HG03442 (cell line): ENCODE measurements around the gene ACBD6.
A peak's percentile ranks its signal among the peaks of the same experiment; 100 is the strongest.
"Not testable (repeated sequence)": the region's sequence is repeated elsewhere in the genome, so short reads cannot be mapped to it uniquely, and the experiment has no call there.

Source experiments
- ATAC-seq: cut with Tn5 transposase; IDR thresholded peaks from one replicate; pipeline ENCODE4 v1.9.1; 2021; ENCODE audit warnings: mild to moderate bottlenecking, moderate library complexity; ENCODE audit not compliant: unreplicated experiment

Gene ACBD6

GRCh38 chr1:180502361-180503279 is at the start of gene ACBD6:
Gene ACBD6 (minus strand): TSS chr1:180502577. CDS start chr1:180502266, 311 bp downstream.
- ATAC-seq = peak; percentile 81

GRCh38 chr1:180551997-180552396 is 49.6 kb upstream of the ACBD6 start:
- no peak for ATAC-seq

DNA sequence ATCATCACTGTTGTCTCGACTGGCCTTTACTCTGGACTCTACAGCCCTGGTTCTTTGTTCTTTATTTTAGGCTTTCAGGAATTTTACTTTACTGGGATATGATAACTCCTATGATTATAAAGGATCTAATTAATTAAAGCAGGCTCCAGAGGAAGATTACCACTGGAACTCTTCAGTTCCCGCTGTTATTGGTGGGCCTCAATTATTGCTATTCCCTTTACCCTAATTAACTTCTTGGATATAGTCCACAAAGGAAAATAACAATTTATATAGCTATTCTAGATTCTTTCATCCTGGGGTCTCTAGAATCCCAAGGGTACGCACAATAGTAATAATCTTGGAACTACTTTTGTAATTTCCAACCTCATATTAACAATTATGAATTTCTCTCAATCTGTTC is 47.9 kb upstream of the ACBD6 start:
- no peak for ATAC-seq

DNA sequence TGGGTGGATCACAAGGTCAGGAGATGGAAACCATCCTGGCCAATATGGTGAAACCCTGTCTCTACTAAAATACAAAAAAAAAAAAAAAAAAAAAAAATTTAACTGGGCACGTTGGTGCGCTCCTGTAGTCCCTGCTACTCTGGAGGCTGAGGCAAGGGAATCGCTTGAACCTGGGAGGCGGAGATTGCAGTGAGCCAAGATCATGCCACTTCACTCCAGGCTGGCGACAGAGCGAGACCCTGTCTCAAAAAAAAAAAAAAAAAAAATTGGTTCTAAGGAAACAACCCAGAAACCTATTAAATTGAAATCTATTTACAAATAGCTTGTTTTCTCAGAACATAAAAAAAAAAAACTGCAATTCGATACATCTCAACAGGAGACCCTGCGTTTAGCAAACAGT is 47.4 kb upstream of the ACBD6 start:
- not testable (repeated sequence) for ATAC-seq

DNA sequence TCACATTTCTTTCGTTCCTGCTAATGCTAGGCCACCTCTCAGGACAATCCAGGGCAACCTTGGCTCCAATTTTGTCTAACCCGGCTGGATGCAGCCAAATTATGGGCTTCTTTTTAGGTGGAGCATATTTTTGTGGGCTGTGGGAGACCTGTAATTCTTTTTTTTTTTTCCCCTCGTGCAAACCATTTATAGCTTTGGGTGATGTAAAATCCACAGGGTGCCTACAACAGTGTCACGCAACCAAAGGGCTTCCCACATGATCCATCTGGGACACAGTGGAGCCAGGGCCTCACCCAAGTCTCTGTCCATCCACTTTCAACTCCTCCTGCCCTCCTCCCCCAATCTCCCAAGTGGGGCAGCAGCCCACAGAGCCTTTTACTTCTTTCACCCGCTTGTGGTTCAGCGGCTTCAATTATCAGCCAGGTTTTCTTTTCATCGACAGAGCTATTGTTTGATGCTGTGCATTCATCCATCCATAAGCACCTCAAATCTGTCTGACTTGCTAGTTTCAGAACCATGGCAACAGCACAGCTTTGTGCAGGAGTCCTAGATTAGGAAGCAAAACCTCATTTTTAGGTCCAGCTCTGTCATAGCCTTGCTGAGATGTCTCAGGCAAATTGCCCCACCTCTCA is 46.4 kb upstream of the ACBD6 start:
- ATAC-seq = no peak

- ATAC-seq = no peak
Observed at GRCh38 chr1:180545991-180546390, 43.6 kb upstream of the ACBD6 start.

GRCh38 chr1:180544050-180544449 is 41.7 kb upstream of the ACBD6 start:
- no peak for ATAC-seq

DNA sequence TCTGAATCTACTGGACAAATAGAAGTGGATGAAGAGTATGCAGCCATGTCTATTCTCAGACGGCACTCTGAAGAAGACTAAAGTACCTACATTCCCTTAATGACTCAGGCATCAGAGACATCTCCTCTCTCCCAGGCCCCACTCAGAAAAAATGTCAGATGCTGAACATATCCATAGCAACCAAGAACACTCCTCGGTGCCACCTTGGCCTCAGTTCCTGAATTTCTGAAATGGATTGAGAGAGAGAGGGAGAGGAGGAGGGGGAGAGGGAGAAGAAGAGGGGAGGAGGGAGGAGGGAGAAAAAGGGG is 40.4 kb upstream of the ACBD6 start:
- no peak for ATAC-seq

DNA sequence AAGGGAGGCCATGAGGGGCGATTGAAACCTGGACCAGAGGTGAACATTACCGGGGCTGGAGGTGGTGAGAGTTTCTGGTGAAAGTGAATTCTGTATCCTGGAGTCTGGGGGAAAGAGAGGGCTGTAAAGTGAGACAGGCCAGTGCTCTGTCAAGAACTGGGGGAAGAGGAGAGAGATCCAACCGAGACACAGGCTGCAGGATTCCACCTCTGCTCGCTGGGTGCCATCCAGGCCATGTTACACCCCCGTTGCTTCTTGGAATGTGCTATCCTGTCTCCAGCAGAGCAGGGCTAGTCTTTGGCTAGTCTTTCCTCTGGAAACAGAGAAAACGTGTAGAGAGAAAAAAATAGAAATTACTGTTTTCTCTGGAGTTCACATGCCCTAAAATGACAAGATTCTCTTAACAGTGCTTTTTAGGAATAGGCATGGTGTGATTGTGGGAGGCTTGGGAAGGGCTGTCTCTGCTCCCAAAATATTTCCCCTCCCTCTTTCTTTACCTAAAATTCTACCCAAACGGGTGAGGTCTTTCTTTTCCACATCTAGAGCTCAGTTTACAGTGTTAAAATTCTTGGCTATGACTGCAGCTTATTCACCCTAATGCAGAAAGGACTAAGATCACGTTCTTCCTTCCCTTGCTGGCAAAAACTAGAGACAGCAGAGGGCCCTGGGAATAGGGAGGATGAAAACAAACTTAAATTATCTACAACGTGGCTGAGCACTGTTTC is 39.9 kb upstream of the ACBD6 start:
- ATAC-seq = no peak

- ATAC-seq = no peak
Observed at GRCh38 chr1:180540697-180541594, 38.6 kb upstream of the ACBD6 start.

DNA sequence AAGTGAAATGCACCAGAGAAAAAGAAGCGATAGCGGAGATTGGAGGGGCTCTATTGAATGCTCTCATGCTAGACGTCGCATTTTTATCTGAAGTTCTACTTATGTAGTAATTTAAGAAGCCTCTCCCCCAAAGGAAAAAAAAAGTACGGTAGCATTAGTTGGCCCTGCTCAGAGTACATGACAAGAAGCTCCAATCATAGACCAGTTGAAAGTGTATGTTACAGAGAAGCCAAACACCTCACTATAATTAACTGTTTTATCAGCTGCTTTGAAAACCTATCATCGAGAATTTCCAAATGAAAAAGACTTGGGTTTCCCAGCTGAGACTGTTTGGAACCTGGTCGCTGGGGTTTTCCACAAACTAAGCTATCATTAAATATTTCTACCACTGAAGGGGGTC is 36.8 kb upstream of the ACBD6 start:
- ATAC-seq = no peak

DNA sequence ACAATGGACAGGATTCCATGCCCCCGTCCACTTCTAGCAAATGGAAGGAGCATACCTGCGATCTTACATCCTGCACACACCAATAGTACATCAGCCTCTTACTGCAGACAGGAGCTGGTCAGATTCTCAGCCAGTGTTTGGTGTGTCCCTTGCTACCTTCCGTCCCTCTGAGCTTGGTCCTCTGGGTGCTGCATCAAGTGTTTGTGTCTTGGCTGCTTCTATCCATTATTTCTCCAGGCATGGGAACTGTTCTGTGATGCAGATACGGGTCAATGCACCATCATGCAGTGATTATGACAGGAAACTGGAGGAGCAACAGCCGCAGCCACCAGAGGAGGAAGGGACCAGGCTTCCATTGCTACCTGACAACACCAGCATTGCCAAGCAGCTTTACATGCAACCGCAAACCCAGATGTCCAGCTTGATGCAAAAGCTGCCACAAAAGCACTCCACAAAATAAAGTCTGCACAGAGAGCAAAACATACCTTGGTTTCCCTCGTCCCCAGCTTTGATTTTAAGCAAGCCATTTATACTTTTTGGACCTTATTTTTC is 34.5 kb upstream of the ACBD6 start:
- ATAC-seq = no peak

- ATAC-seq = no peak
Observed at GRCh38 chr1:180535418-180535999, 33.1 kb upstream of the ACBD6 start.

DNA sequence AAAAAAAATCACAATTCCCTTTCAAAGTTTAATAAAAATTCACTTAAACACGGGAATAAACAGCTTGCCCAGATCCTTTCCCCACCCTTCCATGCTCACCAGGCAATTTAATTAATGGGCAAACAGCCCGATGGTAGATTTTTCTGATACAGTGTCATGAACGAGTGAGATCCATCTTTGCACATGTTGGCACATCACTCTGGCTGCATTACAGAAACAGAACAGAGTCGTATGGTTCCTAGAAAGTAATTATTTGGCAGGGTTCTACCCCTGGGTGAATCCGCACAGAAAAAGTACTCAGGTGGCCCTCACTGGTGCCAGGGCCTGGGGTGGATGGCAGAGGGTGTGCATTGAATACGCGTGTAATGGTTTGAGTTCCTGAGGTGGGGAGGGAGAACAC is 31.8 kb upstream of the ACBD6 start:
- no peak for ATAC-seq

- ATAC-seq = peak; percentile 58
Observed at GRCh38 chr1:180533266-180533987, 31.1 kb upstream of the ACBD6 start.

- ATAC-seq = no peak
Observed at GRCh38 chr1:180532854-180533253, 30.5 kb upstream of the ACBD6 start.

DNA sequence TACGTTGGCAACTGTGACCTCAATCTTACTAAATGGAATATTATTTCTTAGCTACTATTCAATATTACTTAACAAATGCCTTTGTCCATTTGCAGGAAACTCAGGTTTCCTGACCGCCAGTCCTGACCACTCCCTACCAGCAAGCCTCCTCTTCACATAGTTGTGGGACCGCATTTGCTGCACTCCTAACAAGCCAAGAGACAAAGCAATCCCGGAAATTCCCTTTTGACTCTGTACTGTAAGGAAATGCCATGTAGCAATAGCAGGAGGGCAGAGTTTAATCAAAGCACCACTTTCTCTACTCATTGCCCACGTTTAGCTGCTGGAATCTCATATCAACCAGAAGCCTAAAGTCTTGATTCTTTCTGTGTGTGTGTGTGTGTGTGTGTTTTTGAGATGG is 28.1 kb upstream of the ACBD6 start:
- ATAC-seq = no peak

- no peak for ATAC-seq
Observed at GRCh38 chr1:180528868-180529470, 26.6 kb upstream of the ACBD6 start.

GRCh38 chr1:180527101-180527669 is 24.8 kb upstream of the ACBD6 start:
- no peak for ATAC-seq
